AG04450 (cell line): ENCODE data around the gene ZSCAN23. TPM values are rescaled to one million over a fixed set of nuclear protein-coding genes. Genes with fewer than 3 reads are reported as not detected.
A peak's percentile ranks its signal among the peaks of the same experiment; 100 is the strongest.

Source experiments
- CTCF ChIA-PET: fragments of 300-600, 350-600 bp; formaldehyde crosslinking; extraction: SDS; loops from one replicate; lab custom pipeline; 2022; ENCODE audit warnings: antibody characterized with exemption, inconsistent platforms; lab: Charles Lee
- POLR2A ChIA-PET: fragments of 350-600 bp; formaldehyde crosslinking; extraction: SDS; loops from one replicate; lab custom pipeline; 2021; ENCODE audit warnings: antibody characterized with exemption, inconsistent platforms; lab: Yijun Ruan, JAX
- DNase-seq: peaks from one replicate; pipeline ENCODE4 v3.0.0-alpha.2; 2011; ENCODE audit warnings: low read depth, low spot score
- H3K27ac ChIP-seq: one replicate; pipeline ENCODE4 v1.5.1; 2012; ENCODE audit warnings: low read depth, low read length, control low read depth
- H3K27me3 ChIP-seq: one replicate; pipeline ENCODE4 v1.6.0; 2012; ENCODE audit warnings: low read length; ENCODE audit not compliant: control insufficient read depth, insufficient read depth
- H3K4me3 ChIP-seq: 2 replicates; pipeline ENCODE4 v1.5.1; 2011; ENCODE audit warnings: mild to moderate bottlenecking, low read depth, low read length, control low read depth
- H3K9me3 ChIP-seq: 2 replicates; pipeline ENCODE4 v1.5.1; 2012; ENCODE audit warnings: low read length; ENCODE audit not compliant: control insufficient read depth, insufficient read depth
- polyA plus RNA-seq: library from polyadenylated mRNA; depleted of rRNA; stranded (reverse); fragments of >200 nt; gene quantifications from 2 replicates; pipeline ENCODE4 v1.2.3, GENCODE V29; 2011
- TF ChIP-seq, protein P1 (sequence below): IDR thresholded peaks from 2 replicates; pipeline ENCODE4 v1.5.1; 2011; ENCODE audit warnings: low read depth, low read length, control low read depth, inconsistent platforms

Gene ZSCAN23
- polyA plus RNA-seq, 1 experiment = 4.6 TPM

DNA sequence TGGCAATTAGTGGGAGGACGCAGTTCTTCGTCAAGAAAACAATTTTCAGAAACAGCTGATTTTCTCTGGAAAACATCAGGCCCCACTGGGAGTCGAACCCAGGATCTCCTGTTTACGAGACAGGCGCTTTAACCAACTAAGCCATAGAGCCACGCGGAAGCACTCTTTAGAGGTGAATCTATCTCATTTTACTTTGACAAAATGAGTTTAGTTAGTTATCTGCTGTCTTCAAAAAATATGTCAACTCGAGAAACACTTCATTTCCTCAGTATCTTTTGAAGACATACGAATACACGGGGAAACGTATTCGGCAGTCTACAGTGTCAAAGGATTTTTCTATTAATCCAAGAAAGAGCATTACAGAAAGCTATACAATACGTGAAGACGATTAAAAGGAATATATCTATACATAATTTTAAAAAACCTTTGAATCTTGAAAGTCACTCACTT lies 45.6 kb upstream of the ZSCAN23 start:
- TF ChIP-seq, protein P1, sequence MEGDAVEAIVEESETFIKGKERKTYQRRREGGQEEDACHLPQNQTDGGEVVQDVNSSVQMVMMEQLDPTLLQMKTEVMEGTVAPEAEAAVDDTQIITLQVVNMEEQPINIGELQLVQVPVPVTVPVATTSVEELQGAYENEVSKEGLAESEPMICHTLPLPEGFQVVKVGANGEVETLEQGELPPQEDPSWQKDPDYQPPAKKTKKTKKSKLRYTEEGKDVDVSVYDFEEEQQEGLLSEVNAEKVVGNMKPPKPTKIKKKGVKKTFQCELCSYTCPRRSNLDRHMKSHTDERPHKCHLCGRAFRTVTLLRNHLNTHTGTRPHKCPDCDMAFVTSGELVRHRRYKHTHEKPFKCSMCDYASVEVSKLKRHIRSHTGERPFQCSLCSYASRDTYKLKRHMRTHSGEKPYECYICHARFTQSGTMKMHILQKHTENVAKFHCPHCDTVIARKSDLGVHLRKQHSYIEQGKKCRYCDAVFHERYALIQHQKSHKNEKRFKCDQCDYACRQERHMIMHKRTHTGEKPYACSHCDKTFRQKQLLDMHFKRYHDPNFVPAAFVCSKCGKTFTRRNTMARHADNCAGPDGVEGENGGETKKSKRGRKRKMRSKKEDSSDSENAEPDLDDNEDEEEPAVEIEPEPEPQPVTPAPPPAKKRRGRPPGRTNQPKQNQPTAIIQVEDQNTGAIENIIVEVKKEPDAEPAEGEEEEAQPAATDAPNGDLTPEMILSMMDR = no peak
- peak; percentile 36 for DNase-seq
- ChIA-PET POLR2A (interaction anchor here (0.6 to 1.2 kb wide), 3 partner anchors 90 to 1398 kb away, joined by 3 to 9 read pairs (median 6); partner anchors contain the start of gene ZSCAN12), CTCF (interaction anchor here (0.7 to 1.2 kb wide), 4 partner anchors 12 to 1282 kb away, joined by 3 to 8 read pairs (median 4); no protein-coding TSS in a partner anchor)
- Histone ChIP-seq H3K27ac (peak overlapping the region; percentile 31), H3K4me3 (peak overlapping the region; percentile 63), H3K9me3 (no peaks in the 10 kb centered on the region), H3K27me3 (no peaks in the 10 kb centered on the region)

DNA sequence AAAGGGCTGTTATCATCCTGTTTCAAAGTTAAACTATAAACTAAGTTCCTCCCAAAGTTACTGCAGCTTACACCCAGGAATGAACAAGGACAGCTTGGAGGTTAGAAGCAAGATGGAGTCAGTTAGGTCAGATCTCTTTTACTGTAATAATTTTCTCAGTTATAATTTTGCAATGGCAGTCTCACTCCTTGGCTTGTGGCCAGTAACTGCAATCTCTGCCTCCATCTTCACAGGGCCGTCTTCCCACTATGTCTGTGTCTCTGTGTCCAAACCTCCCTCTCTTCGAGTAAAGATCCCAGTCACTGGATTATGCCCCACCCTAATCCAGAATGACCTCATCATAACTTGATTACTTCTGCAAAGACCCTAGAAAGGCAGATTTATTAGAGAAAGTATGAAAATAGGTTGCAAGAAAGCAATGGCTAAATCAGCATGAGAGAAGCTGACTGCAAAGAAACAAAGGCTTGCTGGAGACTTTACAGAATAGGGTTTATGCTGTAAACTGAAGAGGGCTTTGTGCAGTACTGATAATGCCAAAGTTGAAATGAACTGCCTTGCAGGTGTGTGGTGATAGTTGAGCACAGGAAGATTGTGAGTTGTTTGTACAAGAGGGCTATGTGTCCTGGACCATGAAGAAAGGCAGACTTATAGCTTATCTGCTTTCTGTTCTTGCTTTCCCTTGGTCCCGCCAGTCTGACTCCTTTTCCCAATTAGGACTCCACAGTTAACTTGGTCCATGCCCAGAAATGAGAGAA lies 43.9 kb upstream of the ZSCAN23 start:
- POLR2A ChIA-PET = no interaction called here

GRCh38 chr6:28486533-28486932 lies 43.2 kb upstream of the ZSCAN23 start:
- CTCF ChIA-PET = interaction anchor here (1.6 kb wide), 1 partner anchor 20 kb away, joined by 3 read pairs; no protein-coding TSS in a partner anchor
- H3K27me3 ChIP-seq = no peaks in the 10 kb centered on the region
- TF ChIP-seq, protein P1 = no peak
- POLR2A ChIA-PET = no interaction called here
- H3K27ac ChIP-seq = no peak overlapping the region
- no peak for DNase-seq
- H3K9me3 ChIP-seq = no peaks in the 10 kb centered on the region
- no peak overlapping the region for H3K4me3 ChIP-seq

More for the DNA sequence above, 43.9 kb upstream of the ZSCAN23 start:
- H3K27me3 ChIP-seq = no peaks in the 10 kb centered on the region
- TF ChIP-seq, protein P1 = no peak
- no peak overlapping the region for H3K27ac ChIP-seq
- DNase-seq = no peak
- H3K9me3 ChIP-seq = no peaks in the 10 kb centered on the region
- CTCF ChIA-PET = interaction anchor here (1.6 kb wide), 1 partner anchor 20 kb away, joined by 3 read pairs; no protein-coding TSS in a partner anchor
- no peak overlapping the region for H3K4me3 ChIP-seq

GRCh38 chr6:28485482-28485881 lies 42.2 kb upstream of the ZSCAN23 start:
- Histone ChIP-seq H3K27ac (no peak overlapping the region), H3K4me3 (no peak overlapping the region), H3K27me3 (no peaks in the 10 kb centered on the region), H3K9me3 (no peaks in the 10 kb centered on the region)
- ChIA-PET POLR2A (no interaction called here), CTCF (no interaction called here)
- TF ChIP-seq, protein P1 = no peak
- DNase-seq = no peak
